CD4-positive, alpha-beta T cell treated with Interferon alpha-2 for 1 hour (primary cell): Measurements from ENCODE around the gene RAD23B.

Source experiments
- DNase-seq, 2 donors: peaks; one replicate each; pipeline ENCODE4 v3.0.0-alpha.2; 2020 to 2022

RAD23B gene

DNA sequence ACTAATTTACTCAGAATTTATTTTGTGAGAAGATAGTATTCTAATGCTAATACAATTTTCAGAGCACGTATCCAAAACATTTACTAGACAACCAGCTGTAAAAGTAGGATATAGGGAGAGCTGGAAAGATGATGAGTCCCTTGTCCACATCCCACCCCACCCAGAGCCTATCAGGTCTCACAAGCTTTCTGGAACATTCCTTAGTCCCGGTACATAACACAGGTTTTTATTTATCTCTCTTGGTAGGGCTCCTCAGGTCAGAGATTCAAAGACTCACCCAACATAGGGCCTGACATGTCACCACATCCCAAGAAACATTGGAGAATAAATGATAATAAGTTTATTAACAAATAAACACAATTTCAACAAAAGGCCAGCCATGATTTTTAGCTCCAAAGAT lies 13.8 kb upstream of the RAD23B start:
- DNase-seq, result no peak

DNA sequence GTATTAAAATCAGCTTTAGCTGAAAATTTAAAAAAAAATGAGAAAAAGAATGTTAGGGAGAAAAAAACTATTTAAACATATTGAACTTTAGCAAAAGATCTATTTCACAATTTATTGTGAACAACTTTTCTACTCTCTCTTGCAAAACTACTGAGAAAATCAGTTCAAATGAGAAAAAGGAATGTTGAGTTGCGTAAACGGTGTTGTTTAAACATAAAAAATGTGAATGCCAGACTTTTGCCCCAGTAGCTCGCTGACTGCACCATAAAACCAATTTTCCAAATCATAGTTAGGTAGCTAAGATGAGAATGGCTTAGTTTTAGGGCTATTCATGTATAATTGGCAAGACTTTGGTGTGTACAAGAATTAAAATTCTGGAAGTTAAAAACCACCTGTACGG lies 13.4 kb upstream of the RAD23B start:
- DNase-seq, result no peak

DNA sequence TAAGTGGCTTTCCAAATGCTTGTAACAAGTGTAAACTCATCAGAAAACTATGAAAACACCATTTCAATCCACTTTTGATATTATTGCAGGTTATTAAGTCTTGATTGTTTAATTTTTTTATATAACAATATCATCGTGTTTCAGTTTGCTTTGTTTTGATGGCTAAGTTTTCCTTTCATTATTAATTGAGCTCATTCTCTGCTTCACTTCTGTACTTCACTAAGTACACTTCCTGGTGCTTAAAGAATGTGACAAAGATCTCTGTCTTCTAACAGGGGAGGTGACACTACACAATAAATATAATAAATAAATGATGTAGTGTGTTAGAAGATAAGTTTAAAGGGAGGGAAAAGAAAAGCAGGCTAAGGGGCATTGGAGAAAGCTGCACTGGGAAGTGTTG lies 13.0 kb upstream of the RAD23B start:
- no peak for DNase-seq

DNA sequence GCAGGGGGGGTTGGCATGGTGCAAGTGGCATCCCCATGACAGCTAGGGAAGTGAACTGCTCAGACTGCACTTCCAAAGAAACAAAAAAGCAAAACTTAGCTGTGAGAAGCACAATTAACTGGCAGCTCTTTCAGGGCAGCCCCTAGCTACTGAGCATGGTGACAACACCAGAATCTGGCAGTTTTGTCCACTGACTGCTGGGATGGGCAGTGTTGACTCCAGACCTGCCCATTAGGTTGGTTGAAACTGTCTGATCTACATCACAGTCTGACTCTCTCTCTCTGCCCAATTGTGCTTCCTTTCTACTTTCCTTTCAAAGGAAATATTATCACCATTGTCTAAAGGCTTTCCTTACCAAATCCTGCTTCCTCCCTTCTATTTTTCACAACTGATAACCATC lies 12.5 kb upstream of the RAD23B start:
- no peak for DNase-seq

DNA sequence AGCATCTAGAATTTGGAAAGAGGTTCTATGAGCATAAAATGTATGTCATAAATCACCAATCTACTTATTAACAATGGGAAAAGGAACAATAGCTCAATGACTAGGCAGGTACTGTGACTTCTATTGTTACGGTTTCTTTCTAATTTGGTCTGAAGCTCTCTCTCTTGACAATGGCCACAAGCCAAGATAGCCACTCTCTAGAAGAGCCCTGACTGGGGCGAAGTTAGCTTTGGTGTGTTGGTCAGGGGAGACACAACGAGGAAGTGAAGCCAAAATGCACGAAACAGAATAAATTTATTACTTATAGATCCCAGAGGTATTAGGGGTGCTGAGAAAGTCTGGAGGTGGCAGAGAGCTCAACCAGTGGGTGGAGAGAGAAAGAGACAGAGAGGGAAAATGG lies 9.4 kb upstream of the RAD23B start:
- DNase-seq, result no peak

DNA sequence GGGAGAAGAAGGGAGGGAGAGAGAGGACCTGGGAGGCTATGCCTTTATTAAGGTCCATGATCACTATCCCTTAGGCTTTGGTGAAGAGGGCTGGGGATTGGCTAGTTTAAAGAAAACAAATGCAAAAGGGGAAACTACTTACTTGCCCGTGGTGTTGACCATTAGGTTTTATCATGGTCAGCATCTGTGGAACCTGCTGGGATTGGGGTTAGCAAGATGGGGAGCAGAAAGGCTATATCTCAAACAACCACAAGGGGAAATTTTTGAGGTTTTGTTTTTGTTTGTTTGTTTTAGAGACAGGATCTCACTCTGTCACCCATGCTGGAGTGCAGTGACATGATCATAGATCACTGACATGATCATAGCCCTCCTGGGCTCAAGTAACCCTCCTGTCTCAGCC lies 9.0 kb upstream of the RAD23B start:
- DNase-seq, result no peak

DNA sequence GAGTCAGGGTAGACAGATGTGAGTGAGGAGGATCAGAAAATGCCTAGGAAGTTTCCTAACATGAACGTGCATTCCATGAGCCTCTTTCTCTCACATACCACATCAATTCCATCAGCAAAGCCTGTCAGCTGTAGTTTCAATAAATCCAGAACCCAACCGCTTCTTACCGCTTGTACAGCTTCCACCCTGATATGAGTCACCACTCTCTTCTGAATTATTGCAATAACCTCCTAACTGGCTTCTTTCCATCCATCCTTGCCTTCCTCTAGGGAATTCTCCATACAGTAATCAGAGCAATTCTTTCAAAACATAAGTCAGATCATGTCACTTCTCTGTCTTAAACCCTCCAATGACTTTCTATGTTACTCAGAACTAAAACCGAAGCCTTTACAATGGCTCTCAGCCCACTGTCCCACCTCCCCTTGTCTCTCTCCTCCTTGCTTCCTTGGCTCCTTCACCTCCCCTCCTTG lies 8.1 kb upstream of the RAD23B start:
- no peak for DNase-seq

DNA sequence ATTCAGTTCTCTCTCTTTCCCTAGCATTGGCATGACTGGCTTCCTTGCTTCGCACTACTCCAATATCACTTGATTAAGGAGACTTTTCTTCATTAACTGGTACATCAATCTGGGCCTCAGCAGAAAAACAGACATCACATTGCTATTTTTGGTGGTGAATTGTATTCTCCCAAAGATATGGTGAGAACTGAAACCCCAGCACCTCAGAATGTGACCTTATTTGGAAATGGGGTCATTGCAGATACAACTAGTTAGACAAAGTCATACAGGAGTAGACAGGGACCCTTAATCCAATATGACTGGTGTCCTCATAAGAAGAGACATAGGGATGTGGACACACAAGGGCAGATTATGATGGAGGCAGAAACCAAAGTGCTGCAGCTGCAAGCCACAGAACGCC lies 7.5 kb upstream of the RAD23B start:
- DNase-seq, result no peak

DNA sequence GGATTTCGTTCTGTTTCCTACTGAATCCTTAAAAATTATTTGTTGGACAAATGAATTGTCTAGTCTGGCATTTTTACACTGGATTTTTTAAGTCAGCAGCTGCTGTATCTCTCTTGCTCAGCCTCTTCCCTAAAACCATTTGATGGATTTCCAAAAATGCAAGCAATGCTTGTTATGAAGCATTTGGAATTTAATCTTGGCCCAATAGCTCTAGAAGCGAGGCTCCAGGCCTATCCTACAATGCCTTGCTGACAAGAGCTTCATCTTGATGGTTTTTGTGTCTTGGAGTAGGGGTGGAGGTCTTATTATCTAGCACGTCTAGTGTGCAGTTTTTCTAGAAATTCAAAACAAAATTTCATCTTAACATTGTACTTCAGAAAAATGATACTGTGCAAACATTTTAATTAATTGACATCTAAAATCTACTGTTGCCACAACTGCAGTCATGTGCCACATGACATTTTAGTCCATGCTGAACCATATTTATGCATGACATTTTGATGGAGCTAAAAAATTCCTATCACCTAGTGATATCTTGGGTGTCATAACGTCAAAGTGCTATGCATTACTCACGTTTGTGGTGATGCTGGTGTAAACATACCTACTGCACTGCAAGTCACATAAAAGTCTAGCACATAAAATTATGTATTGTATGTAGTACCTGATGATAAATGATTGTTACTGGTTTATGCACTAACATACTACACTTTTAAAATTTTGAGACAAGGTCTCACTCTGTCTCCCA lies 5.9 kb upstream of the RAD23B start:
- DNase-seq, result no peak

DNA sequence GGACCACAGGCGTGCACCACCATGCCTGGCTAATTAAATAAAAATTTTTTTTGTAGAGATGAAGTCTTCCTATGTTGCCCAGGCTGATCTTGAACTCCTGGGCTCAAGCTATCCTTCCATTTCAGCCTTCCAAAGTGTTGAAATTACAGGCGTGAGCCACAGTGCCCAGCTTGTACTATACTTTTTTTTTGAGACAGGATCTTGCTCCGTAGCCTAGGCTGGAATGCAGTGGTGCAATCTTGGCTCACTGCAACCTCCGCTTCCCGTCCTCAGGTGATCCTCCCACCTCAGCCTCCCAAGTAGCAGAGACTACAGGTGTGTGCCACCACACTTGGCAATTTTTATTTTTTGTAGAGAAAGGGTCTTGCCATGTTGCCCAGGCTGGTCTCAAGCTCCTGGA lies 5.3 kb upstream of the RAD23B start:
- no peak for DNase-seq

DNA sequence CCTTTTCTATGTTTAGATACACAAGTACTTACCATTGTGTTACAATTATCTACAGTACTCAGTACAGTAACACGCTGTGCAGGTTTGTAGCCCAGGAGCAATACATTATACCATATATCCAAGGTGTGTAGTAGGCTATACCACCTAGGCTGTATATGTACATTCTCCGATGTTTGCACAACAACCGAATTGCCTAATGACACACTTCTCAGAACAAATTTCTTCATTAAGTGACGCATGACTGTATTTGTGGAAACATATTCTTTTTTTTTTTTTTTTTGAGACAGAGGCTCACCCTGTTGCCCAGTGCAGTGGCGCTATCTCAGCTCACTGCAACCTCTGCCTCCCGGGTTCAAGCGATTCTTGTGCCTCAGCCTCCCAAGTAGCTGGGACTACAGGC lies 4.0 kb upstream of the RAD23B start:
- no peak for DNase-seq

DNA sequence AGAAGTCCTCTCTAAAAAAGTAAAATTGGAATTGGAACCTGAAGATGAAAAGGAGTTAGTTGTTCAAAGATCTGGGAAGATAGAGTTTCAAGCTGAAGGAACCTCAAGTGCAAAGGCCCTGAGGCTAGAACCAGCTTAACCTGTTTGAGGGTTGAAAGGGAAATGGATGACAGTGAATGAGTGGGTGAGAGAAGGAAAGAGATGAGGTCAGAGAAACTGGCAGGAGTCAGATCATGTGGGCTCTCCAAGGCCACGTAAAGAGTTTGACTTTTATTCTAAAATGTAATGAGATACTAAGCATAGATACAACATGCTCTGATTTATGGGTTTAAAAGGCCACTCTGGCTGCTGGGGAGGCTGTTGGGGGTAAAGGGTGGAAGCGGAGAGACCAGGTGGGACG lies 2.5 kb upstream of the RAD23B start:
- DNase-seq, result no peak

DNA sequence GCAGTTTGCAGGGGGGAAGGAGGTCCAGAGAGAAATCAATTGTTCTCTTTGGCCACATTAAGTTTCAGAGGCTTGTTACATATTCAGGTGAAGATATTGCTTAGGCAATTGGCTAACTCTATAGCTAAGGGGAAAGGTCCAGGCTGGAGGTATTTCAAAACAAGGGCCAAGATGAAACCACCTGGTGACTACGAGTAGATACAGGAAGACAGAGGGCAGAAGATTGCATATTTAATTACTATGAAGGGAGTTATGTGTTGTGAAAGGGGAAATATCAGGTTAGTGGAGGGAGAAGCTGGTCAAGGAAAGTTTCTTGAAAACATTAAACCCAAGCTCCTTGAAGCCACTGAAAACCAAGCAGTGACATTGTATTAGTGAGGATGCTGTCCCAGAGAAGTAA lies 1.9 kb upstream of the RAD23B start:
- DNase-seq, result no peak

DNA sequence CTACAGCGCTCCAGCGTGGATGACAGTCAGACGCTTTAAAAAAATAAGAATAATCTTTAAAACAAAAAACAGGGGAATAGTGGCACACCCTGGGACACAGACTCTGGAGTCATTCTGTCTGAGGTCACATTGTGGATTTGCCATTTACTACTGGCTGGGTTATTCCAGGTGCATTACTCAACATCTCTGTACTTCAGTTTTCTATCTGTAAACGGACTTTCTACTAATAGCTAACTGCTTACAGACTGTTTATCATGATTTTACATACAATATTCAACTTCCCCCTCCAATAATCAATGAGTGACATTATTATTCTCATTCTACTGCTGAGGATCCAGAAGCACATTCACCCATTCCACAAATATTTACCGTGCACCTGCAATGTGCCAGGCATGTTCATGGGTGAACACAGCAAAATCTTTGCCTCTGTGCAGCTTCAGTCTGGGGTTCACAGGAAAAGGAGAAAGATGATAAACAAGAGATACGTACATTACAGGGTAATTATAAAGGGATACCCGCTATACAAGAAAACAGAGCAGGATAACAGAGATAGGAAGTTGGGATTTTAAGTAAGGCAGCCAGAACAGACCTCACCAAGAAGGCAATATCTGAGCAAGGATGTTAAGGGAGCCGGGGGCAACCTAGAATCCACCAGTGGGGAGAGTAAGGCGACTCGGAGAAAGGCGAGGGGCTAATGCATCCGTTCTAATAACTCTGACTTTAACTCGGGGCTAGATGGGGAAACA lies 984 bp upstream of the RAD23B start:
- DNase-seq, result no peak

DNA sequence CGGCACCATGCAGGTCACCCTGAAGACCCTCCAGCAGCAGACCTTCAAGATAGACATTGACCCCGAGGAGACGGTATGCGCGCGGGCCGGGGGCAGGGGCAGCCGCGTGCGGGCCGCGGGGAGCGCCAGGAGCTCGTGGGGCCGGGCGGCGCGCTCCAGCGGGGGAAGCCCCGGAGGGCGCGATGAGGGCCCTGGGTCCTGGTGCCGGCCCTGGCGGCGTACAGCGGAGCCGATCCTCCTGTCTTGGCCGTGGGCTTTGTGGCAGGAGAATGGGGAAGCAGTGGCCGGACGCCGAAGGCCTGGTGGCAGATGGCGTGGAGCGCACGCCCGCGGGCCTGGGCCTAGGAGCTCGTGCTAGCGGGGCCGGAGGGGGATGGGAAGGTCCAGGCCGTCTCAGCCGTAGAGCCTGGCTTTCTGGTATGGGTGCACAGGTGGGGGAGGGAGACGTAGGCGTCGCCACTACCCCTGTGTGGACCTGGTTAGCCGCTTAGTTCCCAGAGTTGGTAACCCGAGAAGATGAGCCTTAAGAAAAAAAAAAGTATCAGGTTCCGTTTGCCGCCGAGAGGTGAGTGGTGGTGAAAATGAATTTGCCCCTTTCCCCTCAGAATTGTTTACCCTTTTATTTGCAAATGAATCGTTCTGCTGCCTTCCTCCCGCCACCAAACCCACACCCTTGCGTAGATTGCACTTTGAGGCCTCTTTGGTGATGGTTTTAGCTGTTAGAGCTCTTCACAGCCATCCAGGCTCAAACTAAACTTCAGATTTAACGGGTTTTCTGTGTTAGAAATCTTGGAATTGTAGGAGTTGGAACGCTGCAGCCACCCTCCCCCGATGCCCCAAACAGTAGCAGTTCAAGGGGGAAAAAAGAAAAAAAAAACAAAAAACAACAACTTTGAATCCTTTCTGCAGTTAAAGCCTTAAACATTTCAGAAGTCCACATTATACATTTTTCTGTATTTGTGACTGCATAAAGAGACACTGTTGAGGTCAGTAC lies 841 bp downstream of the RAD23B start:
- peak; percentile 56 to 58 for DNase-seq

DNA sequence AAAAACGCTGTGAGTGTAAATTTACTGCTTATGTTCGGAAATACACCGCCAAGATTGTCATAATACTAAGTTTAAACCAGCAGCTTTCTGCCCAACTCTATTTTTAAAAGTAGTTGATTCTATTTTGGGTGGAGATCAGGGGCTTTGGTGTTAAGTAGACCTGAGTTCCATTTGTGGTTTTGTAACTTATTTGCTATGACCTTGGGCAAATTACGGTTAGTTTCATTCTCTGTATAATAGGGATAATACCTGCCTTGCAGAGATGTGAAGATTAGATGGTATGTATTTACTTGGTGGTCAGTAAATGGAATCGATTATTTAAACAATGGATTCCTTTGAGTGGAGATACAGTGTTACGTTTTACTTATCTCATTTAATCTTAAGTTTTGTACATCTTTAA lies 1.6 kb downstream of the RAD23B start:
- no peak for DNase-seq

DNA sequence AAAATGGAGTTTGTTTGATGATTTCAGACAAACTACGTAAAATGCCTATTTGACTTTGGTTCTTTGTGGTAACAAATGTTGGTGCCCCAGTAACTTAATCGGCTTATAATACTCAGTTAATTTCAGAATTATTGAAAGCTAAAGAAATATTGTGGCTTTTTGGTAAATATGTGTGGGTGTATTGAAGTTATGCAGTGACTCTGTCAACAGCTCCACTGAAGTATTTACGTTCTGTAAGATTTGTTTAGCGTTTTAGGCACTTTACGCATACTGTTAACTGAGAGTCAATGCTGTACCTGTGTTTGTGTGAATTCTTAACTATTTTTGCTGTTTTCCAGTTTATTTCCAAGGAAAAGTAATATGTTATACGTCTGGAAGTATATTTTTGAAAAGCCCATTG lies 2.2 kb downstream of the RAD23B start:
- no peak for DNase-seq

DNA sequence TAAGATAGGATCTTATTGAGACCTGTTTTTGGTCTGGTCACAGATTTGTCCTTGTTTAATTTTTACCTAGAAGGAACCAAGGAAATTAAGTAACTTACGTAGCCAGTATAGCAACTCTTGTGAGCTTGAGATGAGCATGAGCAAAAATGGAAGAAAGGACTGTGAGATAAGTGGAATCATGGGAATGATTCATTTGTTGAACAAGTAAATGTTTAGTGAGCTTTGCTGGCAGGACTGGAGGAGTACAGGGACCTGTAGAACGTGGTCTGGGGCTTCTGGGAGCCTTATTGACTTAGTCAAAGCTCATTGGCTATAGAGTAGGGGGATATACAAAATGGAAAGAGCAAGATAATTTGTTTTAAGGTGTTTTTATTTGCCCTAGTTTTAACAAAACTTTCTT lies 3.0 kb downstream of the RAD23B start:
- no peak for DNase-seq

DNA sequence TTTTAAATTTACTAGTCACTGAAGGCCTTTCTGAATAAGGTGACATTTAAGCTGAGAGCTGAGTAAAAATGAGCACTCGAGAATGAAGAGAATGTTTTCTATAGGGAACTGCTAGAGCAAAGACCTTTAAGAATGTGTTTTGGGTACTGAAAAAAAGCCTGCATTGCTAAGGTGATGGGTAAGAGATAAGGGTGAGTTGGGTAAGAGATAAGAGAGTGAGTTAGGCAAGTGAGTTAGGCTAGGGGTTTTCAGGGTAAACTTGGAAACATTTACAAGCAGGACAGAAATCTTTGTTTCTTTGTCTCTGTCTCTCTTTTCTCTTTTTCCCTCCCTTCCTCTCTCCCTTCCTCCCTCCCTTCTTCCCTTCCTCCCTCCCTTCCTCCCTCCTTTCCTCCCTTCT lies 5.6 kb downstream of the RAD23B start:
- DNase-seq, result no peak

DNA sequence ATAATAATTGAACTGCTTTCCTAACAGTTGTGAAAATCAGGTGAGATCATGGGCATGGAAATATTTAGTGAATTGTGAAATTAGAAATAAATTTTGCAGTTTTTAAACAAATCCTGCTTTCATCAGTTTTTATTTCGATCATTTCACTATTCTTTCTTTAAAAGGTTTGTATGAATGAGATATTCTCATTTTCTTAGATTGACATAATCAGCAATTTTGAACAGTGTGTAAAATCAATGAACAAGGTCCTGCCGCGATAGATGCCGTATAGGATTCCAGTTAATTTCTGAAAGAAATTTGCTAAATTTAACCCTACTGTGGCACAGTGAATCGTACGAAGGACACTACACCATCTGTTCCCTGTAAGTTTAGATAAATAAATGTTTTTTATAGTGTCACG lies 7.5 kb downstream of the RAD23B start:
- no peak for DNase-seq

DNA sequence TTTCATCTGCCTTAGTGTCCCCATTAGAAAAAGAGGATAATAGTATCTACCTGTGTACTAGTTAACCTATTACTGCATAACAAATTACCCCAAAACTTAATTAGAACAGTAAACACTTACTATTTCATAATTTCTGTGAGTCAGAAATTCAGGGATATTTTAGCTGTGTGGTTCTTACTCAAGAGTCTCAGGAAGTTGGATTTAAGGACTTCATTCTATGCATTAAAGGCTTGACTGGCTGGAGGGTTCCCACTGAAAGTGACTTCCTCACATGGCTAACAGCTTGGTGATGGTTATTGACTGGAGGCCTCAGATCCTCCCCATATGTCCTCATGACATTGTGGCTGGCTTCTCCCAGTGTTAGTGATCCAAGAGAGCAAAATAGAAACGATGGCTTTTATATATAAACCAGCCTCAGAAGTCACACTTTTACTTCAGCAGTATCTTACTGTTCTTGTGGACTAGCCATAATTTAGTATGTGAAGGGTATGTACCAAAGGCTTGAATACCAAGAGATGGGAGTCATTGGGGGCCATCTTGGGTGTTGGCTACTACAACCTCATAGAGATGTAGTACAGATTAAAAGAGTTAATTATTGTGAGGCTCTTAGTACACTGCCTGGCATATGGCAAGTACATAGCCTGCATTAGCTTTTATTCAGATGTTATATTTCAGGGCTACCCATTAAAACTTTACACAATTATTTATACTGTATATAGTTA lies 9.9 kb downstream of the RAD23B start:
- DNase-seq, result no peak

DNA sequence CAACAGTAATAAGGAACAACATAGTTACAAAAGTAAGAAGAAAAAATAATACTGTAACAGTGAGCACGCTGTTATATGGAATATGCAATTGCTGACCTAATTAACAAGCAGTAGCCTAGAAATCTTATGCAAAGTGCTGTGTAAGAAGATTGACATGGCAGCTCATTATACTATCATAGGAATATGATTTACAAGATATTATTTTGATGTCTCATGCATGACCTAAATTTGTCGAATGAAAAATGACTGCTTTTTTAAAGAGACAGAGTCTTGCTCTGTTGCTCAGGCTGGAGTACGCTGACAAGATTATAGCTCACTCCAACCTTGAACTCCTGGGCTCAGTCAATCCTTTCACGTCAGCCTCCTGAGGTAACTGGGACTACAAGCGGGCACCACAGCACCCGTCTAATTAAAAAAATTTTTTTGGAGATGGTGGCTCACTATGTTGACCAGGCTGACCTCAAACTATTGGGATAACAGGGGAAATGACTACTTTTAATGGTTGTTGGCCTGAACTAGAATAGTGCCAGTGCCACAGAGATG lies 10.5 kb downstream of the RAD23B start:
- no peak for DNase-seq
